SU-DHL-6 (cell line): ENCODE results near the gene PTPRK.
A peak's percentile ranks its signal among the peaks of the same experiment; 100 is the strongest.

ENCODE experiments used
- H2AFZ ChIP-seq: fragments of 200-600 bp; sonication (generic); 2 replicates; pipeline ENCODE4 v1.6.1; 2014; ENCODE audit warnings: low read depth, mild to moderate bottlenecking, moderate library complexity, mixed read lengths, antibody characterized with exemption, low read length; ENCODE audit not compliant: severe bottlenecking
- H3F3A ChIP-seq: fragments of 200-600 bp; shearing (Covaris generic); 2 replicates; pipeline ENCODE4 v1.6.0; 2016; ENCODE audit warnings: antibody characterized with exemption, mild to moderate bottlenecking; ENCODE audit not compliant: insufficient read depth
- H3K27ac ChIP-seq: fragments of 200-600 bp; sonication (generic); 2 replicates; pipeline ENCODE4 v1.5.1; 2016; ENCODE audit warnings: low read depth, mild to moderate bottlenecking, low read length, moderate library complexity, mixed read lengths
- H3K27me3 ChIP-seq: fragments of 200-600 bp; sonication (generic), shearing (Covaris generic); 2 replicates; pipeline ENCODE4 v1.6.0; 2014; ENCODE audit warnings: mild to moderate bottlenecking, low read length
- H3K36me3 ChIP-seq: fragments of 200-600 bp; sonication (generic); 2 replicates; pipeline ENCODE4 v1.6.1; 2014; ENCODE audit warnings: mild to moderate bottlenecking, low read length, mixed read lengths
- H3K4me2 ChIP-seq: fragments of 300-600, 200-600 bp; shearing (Covaris generic), sonication (generic); 2 replicates; pipeline ENCODE4 v1.6.0; 2014; ENCODE audit warnings: low read length, low read depth, mild to moderate bottlenecking; ENCODE audit not compliant: poor library complexity, severe bottlenecking
- H3K4me3 ChIP-seq: fragments of 200-600 bp; sonication (generic); 2 replicates; pipeline ENCODE4 v1.5.1; 2014; ENCODE audit warnings: antibody characterized with exemption, low read length, mild to moderate bottlenecking, mixed read lengths; ENCODE audit not compliant: insufficient read depth, poor library complexity, severe bottlenecking
- H3K79me2 ChIP-seq: fragments of 200-600 bp; sonication (generic); 2 replicates; pipeline ENCODE4 v1.6.1; 2014; ENCODE audit warnings: mild to moderate bottlenecking, low read length, moderate library complexity; ENCODE audit not compliant: insufficient read depth
- H3K9ac ChIP-seq: fragments of 200-600 bp; sonication (generic); 2 replicates; pipeline ENCODE4 v1.7.0; 2014; ENCODE audit warnings: mild to moderate bottlenecking, low read length
- H3K9me2 ChIP-seq: fragments of 200-600 bp; sonication (generic); replicated peaks from 2 replicates; pipeline ENCODE4 v1.6.1; 2014; ENCODE audit warnings: low read length; ENCODE audit not compliant: insufficient read depth
- H3K9me3 ChIP-seq: fragments of 200-600 bp; sonication (generic); 2 replicates; pipeline ENCODE4 v1.6.1; 2014; ENCODE audit warnings: low read length, mixed read lengths; ENCODE audit not compliant: insufficient read depth
- H4K20me1 ChIP-seq: fragments of 200-600 bp; sonication (generic); 2 replicates; pipeline ENCODE4 v1.6.1; 2014; ENCODE audit warnings: low read depth, mild to moderate bottlenecking, antibody characterized with exemption, low read length, moderate library complexity, mixed read lengths
- EZH2phosphoT487 ChIP-seq: fragments of 200-600 bp; sonication (generic), shearing (Covaris generic); conservative IDR thresholded peaks from 2 replicates; pipeline ENCODE4 v1.6.1; 2018; ENCODE audit warnings: mild to moderate bottlenecking, antibody characterized with exemption, low read length, moderate library complexity, mixed read lengths
- TF ChIP-seq, protein P1 (sequence below): fragments of 200-600 bp; sonication (generic); IDR thresholded peaks from one replicate; pipeline ENCODE4 v1.5.1; 2017; ENCODE audit warnings: antibody characterized with exemption, mild to moderate bottlenecking, low read length, moderate library complexity; ENCODE audit not compliant: insufficient read depth, poor library complexity, severe bottlenecking

Gene PTPRK

DNA sequence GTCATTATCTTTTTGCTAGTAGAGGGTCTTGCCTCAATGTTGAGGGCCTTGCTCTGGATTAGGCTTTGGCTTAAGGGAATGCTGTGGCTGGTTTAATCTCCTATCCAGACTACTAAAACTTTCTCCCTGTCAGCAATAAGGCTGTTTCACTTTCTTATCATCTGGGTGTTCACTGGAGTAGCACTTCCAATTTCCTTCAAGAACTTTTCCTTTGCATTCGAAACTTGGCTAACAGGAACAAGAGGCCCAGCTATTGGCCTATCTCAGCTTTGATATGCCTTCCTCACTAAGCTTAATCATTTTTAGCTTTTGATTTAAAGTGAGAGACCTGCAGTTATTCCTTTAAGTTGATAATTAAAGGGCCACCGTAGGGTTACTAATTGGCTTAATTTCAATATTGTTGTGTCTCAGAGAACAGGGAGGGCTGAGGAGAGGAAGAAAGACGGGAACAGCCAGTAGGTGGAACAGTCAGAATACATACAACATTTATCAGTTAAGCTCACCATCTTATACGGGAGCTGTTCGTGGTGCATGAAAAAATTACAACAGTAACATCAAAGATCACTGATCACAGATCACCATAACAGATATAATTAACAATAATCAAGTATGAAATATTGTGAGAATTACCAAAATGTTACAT, 186.7 kb downstream of the PTPRK start:
- Histone ChIP-seq H3K9me2 (no peaks in the 10 kb centered on the region), H3K9me3 (no peaks in the 10 kb centered on the region), H3K79me2 (no peaks in the 10 kb centered on the region), H3K4me2 (no peak overlapping the region), H3K36me3 (no peaks in the 10 kb centered on the region), H4K20me1 (no peaks in the 10 kb centered on the region), H3F3A (no peaks in the 10 kb centered on the region), H3K9ac (no peak overlapping the region), H3K27ac (no peak overlapping the region), H2AFZ (no peak overlapping the region), H3K4me3 (no peak overlapping the region), H3K27me3 (no peaks in the 10 kb centered on the region)
- TF ChIP-seq EZH2phosphoT487 = no peak
- TF ChIP-seq, protein P1, sequence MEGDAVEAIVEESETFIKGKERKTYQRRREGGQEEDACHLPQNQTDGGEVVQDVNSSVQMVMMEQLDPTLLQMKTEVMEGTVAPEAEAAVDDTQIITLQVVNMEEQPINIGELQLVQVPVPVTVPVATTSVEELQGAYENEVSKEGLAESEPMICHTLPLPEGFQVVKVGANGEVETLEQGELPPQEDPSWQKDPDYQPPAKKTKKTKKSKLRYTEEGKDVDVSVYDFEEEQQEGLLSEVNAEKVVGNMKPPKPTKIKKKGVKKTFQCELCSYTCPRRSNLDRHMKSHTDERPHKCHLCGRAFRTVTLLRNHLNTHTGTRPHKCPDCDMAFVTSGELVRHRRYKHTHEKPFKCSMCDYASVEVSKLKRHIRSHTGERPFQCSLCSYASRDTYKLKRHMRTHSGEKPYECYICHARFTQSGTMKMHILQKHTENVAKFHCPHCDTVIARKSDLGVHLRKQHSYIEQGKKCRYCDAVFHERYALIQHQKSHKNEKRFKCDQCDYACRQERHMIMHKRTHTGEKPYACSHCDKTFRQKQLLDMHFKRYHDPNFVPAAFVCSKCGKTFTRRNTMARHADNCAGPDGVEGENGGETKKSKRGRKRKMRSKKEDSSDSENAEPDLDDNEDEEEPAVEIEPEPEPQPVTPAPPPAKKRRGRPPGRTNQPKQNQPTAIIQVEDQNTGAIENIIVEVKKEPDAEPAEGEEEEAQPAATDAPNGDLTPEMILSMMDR = no peak

DNA sequence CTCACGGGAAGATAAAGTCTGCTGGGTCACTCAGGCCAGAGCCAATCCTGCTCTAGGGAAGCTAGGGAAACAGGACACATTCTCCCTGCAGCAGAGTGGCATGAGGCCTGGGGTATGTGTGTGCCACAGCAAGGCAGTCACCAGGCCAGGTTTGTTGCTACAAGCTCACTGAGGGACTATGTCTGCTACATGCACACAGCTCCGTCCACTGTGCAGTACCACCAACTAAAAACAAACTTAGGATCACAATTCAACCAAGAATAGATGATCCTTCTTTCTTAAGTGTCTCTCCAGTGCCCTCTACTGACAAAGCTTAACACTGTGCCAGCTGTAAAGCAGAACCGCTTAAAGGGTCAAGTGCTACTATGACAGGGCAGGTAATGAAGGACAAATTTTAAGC, 192.5 kb downstream of the PTPRK start:
- no peaks in the 10 kb centered on the region for H3K9me3 ChIP-seq
- no peaks in the 10 kb centered on the region for H3F3A ChIP-seq
- H4K20me1 ChIP-seq = no peaks in the 10 kb centered on the region
- H3K27ac ChIP-seq = no peak overlapping the region
- no peak overlapping the region for H3K9ac ChIP-seq
- H3K4me2 ChIP-seq = no peak overlapping the region
- H2AFZ ChIP-seq = no peak overlapping the region
- no peaks in the 10 kb centered on the region for H3K79me2 ChIP-seq
- H3K36me3 ChIP-seq = no peaks in the 10 kb centered on the region
- H3K9me2 ChIP-seq = no peaks in the 10 kb centered on the region
- TF ChIP-seq, protein P1 = peak; percentile 70
- TF ChIP-seq EZH2phosphoT487 = no peak
- H3K4me3 ChIP-seq = no peak overlapping the region
- no peaks in the 10 kb centered on the region for H3K27me3 ChIP-seq

DNA sequence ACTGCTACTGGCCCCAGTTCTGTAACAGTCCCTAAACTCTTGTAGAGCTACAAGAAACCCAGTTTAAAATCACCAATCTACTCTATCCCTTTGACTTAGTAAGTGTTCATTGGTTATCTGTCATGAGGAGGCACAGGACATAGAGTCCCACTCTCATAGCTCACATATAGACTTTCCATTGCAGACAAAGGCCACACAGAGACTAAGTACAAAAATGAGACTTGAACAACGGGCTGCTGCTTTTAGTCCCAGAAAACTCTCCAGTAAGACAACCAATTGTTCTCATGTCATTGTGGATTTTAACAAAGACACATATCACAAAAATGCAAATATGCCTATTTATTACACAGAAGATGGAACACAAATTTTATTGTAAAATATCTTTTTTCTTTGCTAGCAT, 197.4 kb downstream of the PTPRK start:
- Histone ChIP-seq H2AFZ (no peak overlapping the region), H4K20me1 (no peaks in the 10 kb centered on the region), H3K4me3 (no peak overlapping the region), H3K4me2 (no peak overlapping the region), H3K27ac (no peak overlapping the region), H3K9ac (no peak overlapping the region), H3K36me3 (no peaks in the 10 kb centered on the region), H3K9me3 (no peaks in the 10 kb centered on the region), H3F3A (no peaks in the 10 kb centered on the region), H3K79me2 (no peaks in the 10 kb centered on the region), H3K9me2 (no peaks in the 10 kb centered on the region), H3K27me3 (no peaks in the 10 kb centered on the region)
- TF ChIP-seq, protein P1 = no peak
- TF ChIP-seq EZH2phosphoT487 = no peak
